Anterior cingulate cortex (tissue), 58 donors: Measurements from ENCODE around the gene BBS9.
A peak's percentile ranks its signal among the peaks of the same experiment; 100 is the strongest.

Experiments
- DNase-seq, 58 donors: peaks; one replicate each; lab custom pipeline; 2025; lab: John Stamatoyannopoulos, UW

Gene BBS9

GRCh38 chr7:33422825-33423645, 293.7 kb downstream of the BBS9 start:
- no peak for DNase-seq

GRCh38 chr7:33423646-33424020, 294.3 kb downstream of the BBS9 start:
- DNase-seq: no peak

GRCh38 chr7:33425395-33425794, 296.0 kb downstream of the BBS9 start:
- no peak for DNase-seq

- no peak for DNase-seq
These were observed 296.7 kb downstream of the BBS9 start for GRCh38 chr7:33425929-33426678.

- DNase-seq: no peak
These were observed 299.1 kb downstream of the BBS9 start for GRCh38 chr7:33428415-33428814.

GRCh38 chr7:33431543-33431942, 302.2 kb downstream of the BBS9 start:
- DNase-seq: no peak

- no peak for DNase-seq
These were observed 303.5 kb downstream of the BBS9 start for GRCh38 chr7:33432821-33433220.

- DNase-seq: no peak
These were observed 304.0 kb downstream of the BBS9 start for GRCh38 chr7:33433357-33433756.

GRCh38 chr7:33444511-33444910, 315.1 kb downstream of the BBS9 start:
- DNase-seq: no peak

GRCh38 chr7:33446551-33446950, 317.2 kb downstream of the BBS9 start:
- DNase-seq: no peak

GRCh38 chr7:33448035-33448434, 318.7 kb downstream of the BBS9 start:
- DNase-seq: peak in 18 of 58 donors; percentile 2 to 42 (median 14)

GRCh38 chr7:33449847-33450246, 320.5 kb downstream of the BBS9 start:
- no peak for DNase-seq

- no peak for DNase-seq
These were observed 323.6 kb downstream of the BBS9 start for GRCh38 chr7:33452805-33453502.

- no peak for DNase-seq
These were observed 327.7 kb downstream of the BBS9 start for GRCh38 chr7:33457039-33457438.

GRCh38 chr7:33458581-33458980, 329.2 kb downstream of the BBS9 start:
- no peak for DNase-seq

GRCh38 chr7:33459340-33459751, 330.0 kb downstream of the BBS9 start:
- peak in 7 of 58 donors; percentile 1 to 31 (median 2) for DNase-seq

- no peak for DNase-seq
These were observed 333.8 kb downstream of the BBS9 start for GRCh38 chr7:33463131-33463530.

- DNase-seq: no peak
These were observed 336.8 kb downstream of the BBS9 start for GRCh38 chr7:33466203-33466602.

- no peak for DNase-seq
These were observed 342.4 kb downstream of the BBS9 start for GRCh38 chr7:33471636-33472242.

GRCh38 chr7:33472348-33473025, 343.1 kb downstream of the BBS9 start:
- DNase-seq: no peak
